MV-4-11 (cell line): Measurements from ENCODE around the gene GASK1B.

Experiments
- DNase-seq: peaks from one replicate; lab custom pipeline; 2025; lab: John Stamatoyannopoulos, UW

Gene GASK1B

GRCh38 chr4:158139086-158139485 lies 33.7 kb downstream of the GASK1B start:
- no peak for DNase-seq

DNA sequence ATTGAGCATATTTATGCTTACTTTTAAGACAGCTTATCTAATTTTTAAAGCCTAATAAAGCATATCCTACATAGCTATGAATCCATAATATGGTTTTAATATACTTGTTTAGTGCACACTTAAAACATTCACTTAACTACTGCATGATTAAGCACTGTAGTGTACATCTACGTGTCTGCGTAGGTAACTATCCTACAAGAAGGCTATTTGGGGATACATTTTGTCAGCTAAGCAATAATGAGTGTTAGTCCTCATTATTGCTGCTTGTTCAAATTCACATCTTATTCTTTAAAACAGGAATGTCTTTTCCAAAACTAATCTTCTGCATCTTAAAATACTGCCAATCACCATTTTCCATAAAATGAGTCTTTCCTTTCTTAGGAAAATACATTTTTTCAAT lies 38.6 kb downstream of the GASK1B start:
- DNase-seq: no peak

- DNase-seq: no peak
Observed at GRCh38 chr4:158133551-158133950, 39.3 kb downstream of the GASK1B start.

GRCh38 chr4:158131027-158131426 lies 41.8 kb downstream of the GASK1B start:
- no peak for DNase-seq

- DNase-seq: no peak
Observed at GRCh38 chr4:158130204-158130603, 42.6 kb downstream of the GASK1B start.

DNA sequence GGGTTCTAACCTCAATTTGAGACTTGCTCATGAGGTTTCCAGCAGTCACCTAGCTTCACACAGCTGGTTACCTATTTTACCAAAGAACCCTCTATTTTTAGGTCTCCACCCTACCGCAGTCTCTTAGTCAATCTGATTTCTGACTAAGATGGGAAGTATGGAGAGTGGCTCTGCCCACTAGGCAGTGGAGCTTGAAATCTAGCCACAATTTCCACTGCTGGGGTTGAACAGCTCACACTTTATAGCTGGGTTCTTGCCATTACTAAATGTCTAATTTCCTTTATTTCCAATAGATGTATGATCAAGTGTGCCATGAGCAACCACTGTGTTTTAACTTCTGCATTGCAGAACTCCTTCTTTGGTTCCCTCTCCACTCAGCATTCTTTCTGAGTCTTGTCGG lies 43.1 kb downstream of the GASK1B start:
- no peak for DNase-seq

- DNase-seq: no peak
Observed at GRCh38 chr4:158128540-158128939, 44.3 kb downstream of the GASK1B start.

GRCh38 chr4:158125310-158125709 lies 47.5 kb downstream of the GASK1B start:
- DNase-seq: no peak
